CD4-positive, alpha-beta T cell treated with Interleukin-21 for 1 hour (primary cell): ENCODE results near the gene OR9A2.

Experiments used
- DNase-seq: peaks from one replicate; pipeline ENCODE4 v3.0.0-alpha.2; 2020

Gene OR9A2

GRCh38 chr7:143027032-143027431, at the start of gene OR9A2:
Gene OR9A2, minus strand, starts transcription at chr7:143027132. Its CDS starts 0 bp downstream, at chr7:143027132.
- DNase-seq = no peak

- no peak for DNase-seq
These were observed 47.2 kb upstream of the OR9A2 start for GRCh38 chr7:143074141-143074540.

- DNase-seq = no peak
These were observed 46.6 kb upstream of the OR9A2 start for GRCh38 chr7:143073556-143073955.

- no peak for DNase-seq
These were observed 43.1 kb upstream of the OR9A2 start for GRCh38 chr7:143069912-143070500.

GRCh38 chr7:143068446-143068845, 41.5 kb upstream of the OR9A2 start:
- DNase-seq = no peak

GRCh38 chr7:143063741-143064140, 36.8 kb upstream of the OR9A2 start:
- DNase-seq = no peak

GRCh38 chr7:143055754-143056153, 28.8 kb upstream of the OR9A2 start:
- DNase-seq = no peak

GRCh38 chr7:143054621-143055020, 27.7 kb upstream of the OR9A2 start:
- DNase-seq = no peak

- DNase-seq = no peak
These were observed 25.1 kb upstream of the OR9A2 start, which contains the start of gene OR6V1 for GRCh38 chr7:143052041-143052440. Gene OR6V1, plus strand, starts transcription at chr7:143052341. Its CDS starts 0 bp downstream, at chr7:143052341.

- DNase-seq = no peak
These were observed 24.0 kb upstream of the OR9A2 start for GRCh38 chr7:143050931-143051330.

- no peak for DNase-seq
These were observed 22.4 kb upstream of the OR9A2 start for GRCh38 chr7:143049362-143049761.

- no peak for DNase-seq
These were observed 21.9 kb upstream of the OR9A2 start for GRCh38 chr7:143048827-143049226.

- DNase-seq = no peak
These were observed 20.4 kb upstream of the OR9A2 start for GRCh38 chr7:143047326-143047725.

GRCh38 chr7:143046426-143046851, 19.5 kb upstream of the OR9A2 start:
- no peak for DNase-seq

- no peak for DNase-seq
These were observed 16.5 kb upstream of the OR9A2 start for GRCh38 chr7:143043391-143043790.

GRCh38 chr7:143042790-143043271, 15.9 kb upstream of the OR9A2 start:
- DNase-seq = no peak

GRCh38 chr7:143042159-143042789, 15.3 kb upstream of the OR9A2 start:
- no peak for DNase-seq

GRCh38 chr7:143041346-143041745, 14.4 kb upstream of the OR9A2 start:
- DNase-seq = no peak

- DNase-seq = no peak
These were observed 13.3 kb upstream of the OR9A2 start for GRCh38 chr7:143040209-143040715.

GRCh38 chr7:143038635-143039034, 11.7 kb upstream of the OR9A2 start:
- no peak for DNase-seq

GRCh38 chr7:143027683-143028082, 751 bp upstream of the OR9A2 start:
- no peak for DNase-seq

- DNase-seq = no peak
These were observed 1.6 kb downstream of the OR9A2 start for GRCh38 chr7:143025371-143025770.

GRCh38 chr7:143023047-143023446, 3.9 kb downstream of the OR9A2 start:
- no peak for DNase-seq

GRCh38 chr7:143018931-143019330, 8.0 kb downstream of the OR9A2 start:
- no peak for DNase-seq
